HepG2 (cell line): ENCODE results near the gene MLYCD. TPM values are rescaled to one million over a fixed set of nuclear protein-coding genes. Genes with fewer than 3 reads are reported as not detected.
A peak's percentile ranks its signal among the peaks of the same experiment; 100 is the strongest.

Experiments
- AGO2 ChIP-seq: fragments of 200-400 bp; formaldehyde crosslinking; optimal IDR thresholded peaks from 2 replicates; pipeline ENCODE3; 2017; ENCODE audit warnings: mild to moderate bottlenecking, low read depth, low read length, moderate library complexity
- FOXA3 ChIP-seq: IDR thresholded peaks from 2 replicates; pipeline ENCODE4 v1.6.1; 2016; ENCODE audit warnings: missing genetic modification reagents, missing compliant biosample characterization
- HDAC6 ChIP-seq: fragments of 200-600 bp; sonication (generic); IDR thresholded peaks from 2 replicates; pipeline ENCODE4 v1.7.0; 2017; ENCODE audit warnings: mild to moderate bottlenecking, antibody characterized with exemption, low read length, low read depth
- HNF4G ChIP-seq, 2 experiments: sonication (generic) in 1 of 2; formaldehyde crosslinking in 1 of 2; IDR thresholded peaks; 2 replicates each; pipeline versions ENCODE4 v1.4.0 to v1.6.1; 2011 to 2020; ENCODE audit warnings: borderline replicate concordance in 2 of 2, low read depth in 2 of 2, mild to moderate bottlenecking in 2 of 2, low read length in 1 of 2, missing genetic modification reagents in 1 of 2, moderate library complexity in 1 of 2
- HNRNPLL ChIP-seq: fragments of 200-400 bp; formaldehyde crosslinking; IDR thresholded peaks from 2 replicates; pipeline ENCODE4 v1.6.1; 2017; ENCODE audit warnings: mild to moderate bottlenecking, low read depth, low read length; ENCODE audit not compliant: poor library complexity, severe bottlenecking
- KAT8 ChIP-seq: IDR thresholded peaks from 2 replicates; pipeline ENCODE4 v1.6.1; 2016; ENCODE audit warnings: missing genetic modification reagents, missing compliant biosample characterization
- MAFG ChIP-seq: sonication (generic); formaldehyde crosslinking; IDR thresholded peaks from 2 replicates; pipeline ENCODE4 v1.5.1; 2020; ENCODE audit warnings: mild to moderate bottlenecking, missing genetic modification reagents
- NR2F1 ChIP-seq, 2 experiments: fragments of 450-650 bp in 1 of 2; formaldehyde crosslinking in 1 of 2; IDR thresholded peaks; 2 replicates each; pipeline versions ENCODE4 v1.5.0 to v1.6.1; 2016 to 2020; ENCODE audit warnings: mild to moderate bottlenecking in 1 of 2, missing compliant biosample characterization in 1 of 2, missing genetic modification reagents in 1 of 2, moderate library complexity in 1 of 2
- SNAI1 ChIP-seq: sonication (generic); formaldehyde crosslinking; IDR thresholded peaks from 2 replicates; pipeline ENCODE4 v1.5.0; 2020; ENCODE audit warnings: mild to moderate bottlenecking, missing genetic modification reagents, borderline replicate concordance
- STAG1 ChIP-seq: sonication (generic); formaldehyde crosslinking; IDR thresholded peaks from 2 replicates; pipeline ENCODE4 v1.4.0; 2020; ENCODE audit warnings: missing genetic modification reagents
- TCF12 ChIP-seq, 2 experiments: fragments of 450-650 bp in 1 of 2; sonication (generic) in 1 of 2; formaldehyde crosslinking in 1 of 2; IDR thresholded peaks; 2 replicates each; pipeline versions ENCODE4 v1.6.1 to v1.8.0; 2017 to 2022; ENCODE audit warnings: antibody characterized with exemption in 1 of 2, mild to moderate bottlenecking in 1 of 2, missing genetic modification reagents in 1 of 2, moderate library complexity in 1 of 2
- ZBTB34 ChIP-seq: sonication (generic); formaldehyde crosslinking; IDR thresholded peaks from 2 replicates; pipeline ENCODE4 v1.8.0; 2022; ENCODE audit warnings: mild to moderate bottlenecking, missing genetic modification reagents
- ZC3H4 ChIP-seq: sonication (generic); formaldehyde crosslinking; IDR thresholded peaks from 2 replicates; pipeline ENCODE4 v1.4.0; 2020; ENCODE audit warnings: missing genetic modification reagents, borderline replicate concordance
- ZNF253 ChIP-seq: sonication (generic); formaldehyde crosslinking; IDR thresholded peaks from 2 replicates; pipeline ENCODE4 v1.8.0; 2022; ENCODE audit warnings: mild to moderate bottlenecking, missing genetic modification reagents, borderline replicate concordance
- ZNF552 ChIP-seq: sonication (generic); formaldehyde crosslinking; IDR thresholded peaks from 2 replicates; pipeline ENCODE4 v1.9.0; 2022; ENCODE audit warnings: missing genetic modification reagents, mild to moderate bottlenecking, borderline replicate concordance
- ZNF619 ChIP-seq: sonication (generic); formaldehyde crosslinking; IDR thresholded peaks from 2 replicates; pipeline ENCODE4 v1.4.0; 2020; ENCODE audit warnings: mild to moderate bottlenecking, missing genetic modification reagents
- ZNF749 ChIP-seq: sonication (generic); formaldehyde crosslinking; IDR thresholded peaks from 2 replicates; pipeline ENCODE4 v1.8.0; 2022; ENCODE audit warnings: mild to moderate bottlenecking, missing genetic modification reagents, moderate library complexity, borderline replicate concordance
- polyA plus RNA-seq, 8 experiments: library from polyadenylated mRNA; depleted of rRNA in 3 of 8; stranded (reverse) in 7 of 8; unstranded in 1 of 8; fragments of >200 nt; fragmentation: Illumina TruSeq in 4 of 8; extraction: Trizol in 4 of 8; gene quantifications; 2 replicates each; pipeline versions ENCODE4 v1.2.1 to v1.2.3, GENCODE V29; 2011 to 2016; ENCODE audit warnings: low read depth in 4 of 8, missing spikeins in 1 of 8, mixed read lengths in 1 of 8; ENCODE audit not compliant: insufficient read depth in 1 of 8
- total RNA-seq, 5 experiments: library from RNA; depleted of rRNA; stranded (reverse); fragments of >200 nt; fragmentation: Illumina TruSeq; extraction: Trizol; gene quantifications; 2 replicates each; pipeline ENCODE4 v1.2.3, GENCODE V29; 2016; ENCODE audit warnings: low read depth in 1 of 5
- TF ChIP-seq, protein P1 (sequence below), 2 experiments: sonication (generic) in 1 of 2; formaldehyde crosslinking in 1 of 2; IDR thresholded peaks; 2 replicates each; pipeline versions ENCODE4 v1.4.0 to v1.6.1; 2018 to 2020; ENCODE audit warnings: missing genetic modification reagents in 2 of 2, borderline replicate concordance in 1 of 2, low read depth in 1 of 2, mild to moderate bottlenecking in 1 of 2, missing biosample characterization in 1 of 2
- TF ChIP-seq, protein P2 (sequence below): sonication (generic); formaldehyde crosslinking; IDR thresholded peaks from 2 replicates; pipeline ENCODE4 v1.5.1; 2020; ENCODE audit warnings: missing genetic modification reagents, mild to moderate bottlenecking, borderline replicate concordance
- TF ChIP-seq, protein P3 (sequence below): sonication (generic); formaldehyde crosslinking; IDR thresholded peaks from 2 replicates; pipeline ENCODE4 v1.5.0; 2020; ENCODE audit warnings: missing genetic modification reagents

Gene MLYCD
- total and polyA plus RNA-seq, 2 of the 13 experiments (the other 11 are each of a cell fraction or from before 2014, with no cell fraction given) = 1.8 to 4.0 TPM

GRCh38 chr16:83953796-83954576, 55.1 kb downstream of the MLYCD start (continued):
- TF ChIP-seq SNAI1 (CRISPR knock-in tag) = peak; percentile 61; the same call in 1 of the 2 replicates
- TF ChIP-seq HNF4G (IDR thresholded peaks at IDR 0.05; ENCODE audit: borderline replicate concordance, low read depth, low read length) = no peak
- TF ChIP-seq HNF4G (CRISPR knock-in tag; IDR thresholded peaks at IDR 0.05; ENCODE audit: borderline replicate concordance, low read depth) = peak; percentile 55; the same call in 1 of the 2 replicates
- TF ChIP-seq, protein P1, sequence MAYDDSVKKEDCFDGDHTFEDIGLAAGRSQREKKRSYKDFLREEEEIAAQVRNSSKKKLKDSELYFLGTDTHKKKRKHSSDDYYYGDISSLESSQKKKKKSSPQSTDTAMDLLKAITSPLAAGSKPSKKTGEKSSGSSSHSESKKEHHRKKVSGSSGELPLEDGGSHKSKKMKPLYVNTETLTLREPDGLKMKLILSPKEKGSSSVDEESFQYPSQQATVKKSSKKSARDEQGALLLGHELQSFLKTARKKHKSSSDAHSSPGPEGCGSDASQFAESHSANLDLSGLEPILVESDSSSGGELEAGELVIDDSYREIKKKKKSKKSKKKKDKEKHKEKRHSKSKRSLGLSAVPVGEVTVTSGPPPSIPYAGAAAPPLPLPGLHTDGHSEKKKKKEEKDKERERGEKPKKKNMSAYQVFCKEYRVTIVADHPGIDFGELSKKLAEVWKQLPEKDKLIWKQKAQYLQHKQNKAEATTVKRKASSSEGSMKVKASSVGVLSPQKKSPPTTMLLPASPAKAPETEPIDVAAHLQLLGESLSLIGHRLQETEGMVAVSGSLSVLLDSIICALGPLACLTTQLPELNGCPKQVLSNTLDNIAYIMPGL (CRISPR knock-in tag; IDR thresholded peaks at IDR 0.05; ENCODE audit: borderline replicate concordance in 1 of 2, low read depth in 1 of 2) = peak in 1 of 2 experiments; percentile 67; a peak in 3 of 4 replicates
- 0 out of 2 replicates have a peak, but pooled peaks have one; percentile 56 for TF ChIP-seq ZNF253 (CRISPR knock-in tag)
- 0 out of 2 replicates have a peak, but pooled peaks have one; percentile 8 for TF ChIP-seq ZNF749 (CRISPR knock-in tag)
- TF ChIP-seq FOXA3 (CRISPR knock-in tag) = 0 out of 2 replicates have a peak, but pooled peaks have one; percentile 12
- no peak for TF ChIP-seq ZBTB34
- 0 out of 2 replicates have a peak, but pooled peaks have one; percentile 26 for TF ChIP-seq ZNF619
- no peak for TF ChIP-seq HDAC6
- peak; percentile 40 for TF ChIP-seq STAG1 (CRISPR knock-in tag)
- TF ChIP-seq KAT8 (CRISPR knock-in tag) = no peak
- TF ChIP-seq, protein P2, sequence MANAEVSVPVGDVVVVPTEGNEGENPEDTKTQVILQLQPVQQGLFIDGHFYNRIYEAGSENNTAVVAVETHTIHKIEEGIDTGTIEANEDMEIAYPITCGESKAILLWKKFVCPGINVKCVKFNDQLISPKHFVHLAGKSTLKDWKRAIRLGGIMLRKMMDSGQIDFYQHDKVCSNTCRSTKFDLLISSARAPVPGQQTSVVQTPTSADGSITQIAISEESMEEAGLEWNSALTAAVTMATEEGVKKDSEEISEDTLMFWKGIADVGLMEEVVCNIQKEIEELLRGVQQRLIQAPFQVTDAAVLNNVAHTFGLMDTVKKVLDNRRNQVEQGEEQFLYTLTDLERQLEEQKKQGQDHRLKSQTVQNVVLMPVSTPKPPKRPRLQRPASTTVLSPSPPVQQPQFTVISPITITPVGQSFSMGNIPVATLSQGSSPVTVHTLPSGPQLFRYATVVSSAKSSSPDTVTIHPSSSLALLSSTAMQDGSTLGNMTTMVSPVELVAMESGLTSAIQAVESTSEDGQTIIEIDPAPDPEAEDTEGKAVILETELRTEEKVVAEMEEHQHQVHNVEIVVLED (CRISPR knock-in tag) = 0 out of 2 replicates have a peak, but pooled peaks have one; percentile 2
- no peak for TF ChIP-seq TCF12 (IDR thresholded peaks at IDR 0.05)
- peak; percentile 36; the same call in 1 of the 2 replicates for TF ChIP-seq TCF12 (CRISPR knock-in tag; IDR thresholded peaks at IDR 0.05)
- TF ChIP-seq MAFG (CRISPR knock-in tag) = no peak
- TF ChIP-seq ZC3H4 = 0 out of 2 replicates have a peak, but pooled peaks have one; percentile 5
- peak; percentile 20 for TF ChIP-seq HNRNPLL
- TF ChIP-seq AGO2 = peak; percentile 77
- TF ChIP-seq, protein P3, sequence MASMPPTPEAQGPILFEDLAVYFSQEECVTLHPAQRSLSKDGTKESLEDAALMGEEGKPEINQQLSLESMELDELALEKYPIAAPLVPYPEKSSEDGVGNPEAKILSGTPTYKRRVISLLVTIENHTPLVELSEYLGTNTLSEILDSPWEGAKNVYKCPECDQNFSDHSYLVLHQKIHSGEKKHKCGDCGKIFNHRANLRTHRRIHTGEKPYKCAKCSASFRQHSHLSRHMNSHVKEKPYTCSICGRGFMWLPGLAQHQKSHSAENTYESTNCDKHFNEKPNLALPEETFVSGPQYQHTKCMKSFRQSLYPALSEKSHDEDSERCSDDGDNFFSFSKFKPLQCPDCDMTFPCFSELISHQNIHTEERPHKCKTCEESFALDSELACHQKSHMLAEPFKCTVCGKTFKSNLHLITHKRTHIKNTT = no peak
- 0 out of 4 replicates have a peak, but pooled peaks of 1 of the 2 experiments have one; percentile 42 for TF ChIP-seq NR2F1 (CRISPR knock-in tag; IDR thresholded peaks at IDR 0.05)
- TF ChIP-seq ZNF552 = no peak
